ENCODE results near the gene IRF1. TPM values are rescaled to one million over a fixed set of nuclear protein-coding genes. Genes with fewer than 3 reads are reported as not detected.
A peak's percentile ranks its signal among the peaks of the same experiment; 100 is the strongest.

IRF1 gene
- total RNA-seq, 2 donors from 2014 or later, result 12.2 to 15.5 TPM

DNA sequence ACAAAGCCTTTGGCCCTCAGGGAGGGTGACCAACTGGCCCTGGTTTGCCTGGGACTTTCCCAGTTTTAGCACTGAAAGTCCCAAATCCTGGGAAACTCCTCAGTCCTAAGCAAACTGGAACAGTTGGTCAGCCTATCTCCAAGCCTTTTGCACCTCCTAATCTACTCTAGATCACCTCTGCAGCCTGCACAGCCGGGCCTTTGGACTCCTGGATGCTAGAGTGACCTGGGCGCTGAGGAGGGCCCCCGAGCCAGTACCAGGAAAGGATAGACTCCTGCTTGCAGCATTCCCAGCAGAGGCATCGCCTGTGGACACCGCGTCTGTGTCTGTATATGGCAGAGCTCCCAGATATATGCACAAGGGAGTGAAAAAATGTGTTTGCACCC is 15.1 kb downstream of the IRF1 start:
- Histone ChIP-seq H3K9me3 (no peaks in the 10 kb centered on the region), H3K27me3 (no peaks in the 10 kb centered on the region), H3K36me3 (replicated peaks in 1 of 2; ENCODE audit: insufficient read depth in 1 of 2, low read depth in 2 of 2) (no peaks in the 10 kb centered on the region), H3K4me3 (no peak overlapping the region), H3K27ac (peak overlapping the region in 2 of 4 donors; percentile 44 to 58), H3K4me1 (peaks cover 31% of the 10 kb centered on the region)
- 30 to 52% methylated on average over 3 to 6 of the region's 6 CpGs for WGBS, 2 donors
- intact Hi-C loops (cut with DNase I), result no loop called here
- ATAC-seq, result peak; percentile 11
- no peak for DNase-seq
- TF ChIP-seq CTCF (IDR thresholded peaks at IDR 0.05), result no peak
- no peak for TF ChIP-seq POLR2A (IDR thresholded peaks at IDR 0.05)

DNA sequence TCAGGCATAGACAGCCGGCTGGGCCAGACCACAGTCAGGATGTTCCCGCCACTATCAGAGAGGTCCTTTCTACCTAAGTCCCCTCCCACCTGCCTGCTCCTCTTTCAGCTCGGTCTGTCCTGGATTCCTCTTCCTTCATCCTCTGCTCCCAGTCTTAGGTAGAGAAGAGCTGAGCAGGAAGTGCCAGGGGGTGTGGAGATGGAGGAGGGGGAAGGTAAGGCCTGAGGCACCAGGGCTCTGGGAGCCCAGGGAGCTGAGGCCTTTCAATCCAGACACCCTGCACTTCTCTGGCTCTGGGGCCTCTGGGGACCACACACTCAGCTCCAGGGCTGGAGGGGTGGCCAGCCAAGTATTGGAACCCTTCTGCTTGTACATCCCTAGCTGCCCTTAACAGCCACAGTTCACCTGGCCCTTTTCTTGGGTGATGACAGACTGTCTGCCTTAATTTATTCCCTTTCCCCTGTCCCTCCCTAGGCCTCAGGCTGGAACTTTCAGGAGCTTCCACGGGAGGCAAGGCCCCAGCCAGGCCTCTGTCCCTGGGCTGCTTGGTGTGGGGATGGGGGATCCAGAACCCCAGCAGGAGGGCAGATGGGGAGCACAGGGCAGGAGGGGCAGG is 15.6 kb downstream of the IRF1 start:
- no peak overlapping the region for H3K4me3 ChIP-seq
- H3K4me1 ChIP-seq, result peaks cover 36% of the 10 kb centered on the region
- intact Hi-C loops (cut with DNase I), result no loop called here
- H3K27ac ChIP-seq, result peak overlapping the region in 2 of 4 donors; percentile 44 to 58
- H3K36me3 ChIP-seq (replicated peaks in 1 of 2; ENCODE audit: insufficient read depth in 1 of 2, low read depth in 2 of 2), result no peaks in the 10 kb centered on the region
- no peak for TF ChIP-seq POLR2A (IDR thresholded peaks at IDR 0.05)
- TF ChIP-seq CTCF (IDR thresholded peaks at IDR 0.05), result no peak
- H3K27me3 ChIP-seq, result no peaks in the 10 kb centered on the region
- WGBS, 2 donors, result 55 to 78% methylated on average over 4 of the region's 4 CpGs
- ATAC-seq (no peak), DNase-seq (no peak)
- H3K9me3 ChIP-seq, result no peaks in the 10 kb centered on the region

DNA sequence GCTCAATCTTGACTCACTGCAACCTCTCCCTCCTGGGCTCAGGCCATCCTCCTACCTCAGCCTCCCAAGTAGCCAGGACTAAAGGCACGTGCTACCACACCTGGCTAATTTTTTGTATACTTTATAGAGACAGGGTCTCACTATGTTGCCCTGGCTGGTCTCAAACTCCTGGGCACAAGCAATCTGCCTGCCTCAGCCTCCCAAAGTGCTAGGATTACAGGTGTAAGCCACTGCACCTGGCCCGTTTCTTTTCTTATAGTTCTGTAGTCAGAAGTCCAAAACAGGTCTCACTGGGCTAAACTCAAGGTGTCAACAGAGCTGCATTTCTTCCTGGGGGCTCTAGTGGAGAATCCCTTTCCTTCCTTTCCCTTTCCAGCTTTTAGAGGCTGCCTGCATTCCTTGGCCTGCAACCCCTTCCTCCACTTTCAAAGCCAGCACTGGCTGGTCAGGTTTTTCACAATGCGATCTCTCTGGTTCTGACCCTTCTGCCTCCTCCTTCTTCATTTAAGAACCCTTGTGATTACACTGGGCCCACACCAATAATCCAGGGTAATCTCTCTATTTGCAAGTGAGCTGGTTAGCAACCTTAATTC is 16.3 kb downstream of the IRF1 start:
- intact Hi-C loops (cut with DNase I), result no loop called here
- H3K27ac ChIP-seq, result no peak overlapping the region
- ATAC-seq (no peak), DNase-seq (no peak)
- H3K27me3 ChIP-seq, result no peaks in the 10 kb centered on the region
- no peaks in the 10 kb centered on the region for H3K9me3 ChIP-seq
- no peaks in the 10 kb centered on the region for H3K36me3 ChIP-seq (replicated peaks in 1 of 2; ENCODE audit: insufficient read depth in 1 of 2, low read depth in 2 of 2)
- 91 to 98% methylated on average over 3 of the region's 3 CpGs for WGBS, 2 donors
- TF ChIP-seq POLR2A (IDR thresholded peaks at IDR 0.05), result no peak
- TF ChIP-seq CTCF (IDR thresholded peaks at IDR 0.05), result no peak
- H3K4me3 ChIP-seq, result no peak overlapping the region
- H3K4me1 ChIP-seq, result peaks cover 38% of the 10 kb centered on the region

- ATAC-seq, result no peak
- no peak for TF ChIP-seq POLR2A (IDR thresholded peaks at IDR 0.05)
- TF ChIP-seq CTCF (IDR thresholded peaks at IDR 0.05), result no peak
- no peaks in the 10 kb centered on the region for H3K36me3 ChIP-seq (replicated peaks in 1 of 2; ENCODE audit: insufficient read depth in 1 of 2, low read depth in 2 of 2)
- intact Hi-C loops (cut with DNase I), result no loop called here
- no peak overlapping the region for H3K27ac ChIP-seq
- 77 to 100% methylated on average over 1 of the region's 1 CpG for WGBS, 2 donors
- H3K9me3 ChIP-seq, result no peaks in the 10 kb centered on the region
- H3K4me3 ChIP-seq, result no peak overlapping the region
- no peaks in the 10 kb centered on the region for H3K27me3 ChIP-seq
- peaks cover 38% of the 10 kb centered on the region for H3K4me1 ChIP-seq
- no peak for DNase-seq
These were observed 16.9 kb downstream of the IRF1 start for GRCh38 chr5:132473668-132474067.

- TF ChIP-seq CTCF (IDR thresholded peaks at IDR 0.05) (no peak), POLR2A (IDR thresholded peaks at IDR 0.05) (no peak)
- WGBS, 2 donors, result 78 to 96% methylated on average over 8 of the region's 8 CpGs
These were observed 17.5 kb downstream of the IRF1 start for GRCh38 chr5:132473019-132473531.

More at GRCh38 chr5:132473019-132473531, 17.5 kb downstream of the IRF1 start:
- H3K4me1 ChIP-seq, result peaks cover 38% of the 10 kb centered on the region
- no peak for ATAC-seq
- H3K36me3 ChIP-seq (replicated peaks in 1 of 2; ENCODE audit: insufficient read depth in 1 of 2, low read depth in 2 of 2), result no peaks in the 10 kb centered on the region
- H3K9me3 ChIP-seq, result no peaks in the 10 kb centered on the region
- no peaks in the 10 kb centered on the region for H3K27me3 ChIP-seq
- no peak overlapping the region for H3K27ac ChIP-seq
- intact Hi-C loops (cut with DNase I), result no loop called here
- H3K4me3 ChIP-seq, result no peak overlapping the region
- DNase-seq, result peak in 2 of 4 donors; percentile 13 to 46
